ENCODE data around the gene FAM149B1. TPM values are rescaled to one million over a fixed set of nuclear protein-coding genes. Genes with fewer than 3 reads are reported as not detected.
A peak's percentile ranks its signal among the peaks of the same experiment; 100 is the strongest.

The FAM149B1 gene
- total and polyA plus RNA-seq, 10 of the 15 experiments (the other 5 are each of a cell fraction or from before 2014, with no cell fraction given): 6.6 to 20.9 (median 11.2) TPM

GRCh38 chr10:73167783-73168464, at the start of gene FAM149B1, which contains the start of gene ECD (continued):
- TF ChIP-seq ZNF687 (IDR thresholded peaks at IDR 0.05): peak; percentile 60
- TF ChIP-seq HDAC2 (IDR thresholded peaks at IDR 0.05): no peak; the same call in 1 of the 2 replicates
- TF ChIP-seq, protein P1, sequence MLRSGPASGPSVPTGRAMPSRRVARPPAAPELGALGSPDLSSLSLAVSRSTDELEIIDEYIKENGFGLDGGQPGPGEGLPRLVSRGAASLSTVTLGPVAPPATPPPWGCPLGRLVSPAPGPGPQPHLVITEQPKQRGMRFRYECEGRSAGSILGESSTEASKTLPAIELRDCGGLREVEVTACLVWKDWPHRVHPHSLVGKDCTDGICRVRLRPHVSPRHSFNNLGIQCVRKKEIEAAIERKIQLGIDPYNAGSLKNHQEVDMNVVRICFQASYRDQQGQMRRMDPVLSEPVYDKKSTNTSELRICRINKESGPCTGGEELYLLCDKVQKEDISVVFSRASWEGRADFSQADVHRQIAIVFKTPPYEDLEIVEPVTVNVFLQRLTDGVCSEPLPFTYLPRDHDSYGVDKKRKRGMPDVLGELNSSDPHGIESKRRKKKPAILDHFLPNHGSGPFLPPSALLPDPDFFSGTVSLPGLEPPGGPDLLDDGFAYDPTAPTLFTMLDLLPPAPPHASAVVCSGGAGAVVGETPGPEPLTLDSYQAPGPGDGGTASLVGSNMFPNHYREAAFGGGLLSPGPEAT (IDR thresholded peaks at IDR 0.05; ENCODE audit: low read depth): peak; percentile 95
- peak; percentile 50; the same call in 1 of the 2 replicates for TF ChIP-seq DPF2 (IDR thresholded peaks at IDR 0.05)
- TF ChIP-seq ZNF622 (IDR thresholded peaks at IDR 0.05): no peak
- peak; percentile 11; the same call in 1 of the 2 replicates for TF ChIP-seq BACH1 (IDR thresholded peaks at IDR 0.05; ENCODE audit: borderline replicate concordance)
- TF ChIP-seq BHLHE40 (IDR thresholded peaks at IDR 0.05; ENCODE audit: borderline replicate concordance in 1 of 2, low read depth in 2 of 2, low read length in 1 of 2): peak; percentile 46 to 54; a peak in 2 of 4 replicates
- TF ChIP-seq IKZF2 (IDR thresholded peaks at IDR 0.05): peak in 1 of 2 experiments; percentile 59; a peak in 3 of 4 replicates
- no peak for TF ChIP-seq ZSCAN29 (IDR thresholded peaks at IDR 0.05)
- peak; percentile 47; the same call in 1 of the 2 replicates for TF ChIP-seq ESRRA (IDR thresholded peaks at IDR 0.05; ENCODE audit: low read length)
- peak; percentile 96 for TF ChIP-seq POLR2A (IDR thresholded peaks at IDR 0.05; ENCODE audit: low read depth, low read length)
- TF ChIP-seq ZNF24 (IDR thresholded peaks at IDR 0.05): peak; percentile 8; the same call in 1 of the 2 replicates
- TF ChIP-seq BRCA1 (IDR thresholded peaks at IDR 0.05; ENCODE audit: low read depth, low read length): peak; percentile 46; the same call in 1 of the 2 replicates
- no peak for TF ChIP-seq IRF3 (IDR thresholded peaks at IDR 0.05)
- peak in 1 of 2 experiments; percentile 95; a peak in 3 of 4 replicates for TF ChIP-seq SRF (IDR thresholded peaks at IDR 0.05; ENCODE audit: low read depth in 2 of 2, low read length in 2 of 2)
- TF ChIP-seq WRNIP1 (IDR thresholded peaks at IDR 0.05; ENCODE audit: borderline replicate concordance, low read depth, low read length): no peak
- no peak for TF ChIP-seq CUX1 (IDR thresholded peaks at IDR 0.05; ENCODE audit: insufficient replicate concordance, low read depth, low read length)
- no peak for TF ChIP-seq MYC (IDR thresholded peaks at IDR 0.05; ENCODE audit: insufficient read depth, insufficient read length, insufficient replicate concordance, low read length, severe bottlenecking)
- TF ChIP-seq NBN (IDR thresholded peaks at IDR 0.05): peak; percentile 99
